Ovary (tissue), 3 donors: Measurements from ENCODE around the gene HOXC9.

Source experiments
- EP300 ChIP-seq: sonication (generic); formaldehyde crosslinking; IDR thresholded peaks from one replicate; pipeline ENCODE4 v1.6.1; 2017; ENCODE audit warnings: antibody characterized with exemption
- POLR2A ChIP-seq: fragments of 450-650 bp; IDR thresholded peaks from one replicate; pipeline ENCODE4 v1.6.1; 2017; ENCODE audit warnings: antibody characterized with exemption, mild to moderate bottlenecking, moderate library complexity
- TF ChIP-seq, protein P1 (sequence below), 3 donors: fragments of 450-650 bp in 2 of 3; fragments of 200-600 bp in 1 of 3; IDR thresholded peaks; one replicate each; pipeline versions ENCODE4 v1.5.1 to v1.8.0; 2016 to 2022; ENCODE audit warnings: antibody characterized with exemption in 3 of 3, mild to moderate bottlenecking in 1 of 3
- donor health status: DM: no; HTN: no; CAD: no.

- TF ChIP-seq, protein P1, sequence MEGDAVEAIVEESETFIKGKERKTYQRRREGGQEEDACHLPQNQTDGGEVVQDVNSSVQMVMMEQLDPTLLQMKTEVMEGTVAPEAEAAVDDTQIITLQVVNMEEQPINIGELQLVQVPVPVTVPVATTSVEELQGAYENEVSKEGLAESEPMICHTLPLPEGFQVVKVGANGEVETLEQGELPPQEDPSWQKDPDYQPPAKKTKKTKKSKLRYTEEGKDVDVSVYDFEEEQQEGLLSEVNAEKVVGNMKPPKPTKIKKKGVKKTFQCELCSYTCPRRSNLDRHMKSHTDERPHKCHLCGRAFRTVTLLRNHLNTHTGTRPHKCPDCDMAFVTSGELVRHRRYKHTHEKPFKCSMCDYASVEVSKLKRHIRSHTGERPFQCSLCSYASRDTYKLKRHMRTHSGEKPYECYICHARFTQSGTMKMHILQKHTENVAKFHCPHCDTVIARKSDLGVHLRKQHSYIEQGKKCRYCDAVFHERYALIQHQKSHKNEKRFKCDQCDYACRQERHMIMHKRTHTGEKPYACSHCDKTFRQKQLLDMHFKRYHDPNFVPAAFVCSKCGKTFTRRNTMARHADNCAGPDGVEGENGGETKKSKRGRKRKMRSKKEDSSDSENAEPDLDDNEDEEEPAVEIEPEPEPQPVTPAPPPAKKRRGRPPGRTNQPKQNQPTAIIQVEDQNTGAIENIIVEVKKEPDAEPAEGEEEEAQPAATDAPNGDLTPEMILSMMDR (IDR thresholded peaks at IDR 0.05), result no peak
- TF ChIP-seq POLR2A (no peak), EP300 (no peak)
Observed at GRCh38 chr12:54035568-54036264, 35.8 kb downstream of the HOXC9 start.
